Prostate gland (tissue), 2 donors: ENCODE data around the gene CD40LG.

ENCODE experiments used
- POLR2A ChIP-seq: fragments of 450-650 bp; IDR thresholded peaks from one replicate; pipeline ENCODE4 v1.6.1; 2016; ENCODE audit warnings: antibody characterized with exemption, mild to moderate bottlenecking
- POLR2AphosphoS5 ChIP-seq: sonication (generic); formaldehyde crosslinking; IDR thresholded peaks from one replicate; pipeline ENCODE4 v1.6.1; 2017; ENCODE audit warnings: antibody characterized with exemption
- TF ChIP-seq, protein P1 (sequence below), 4 experiments: fragments of 200-600 bp in 2 of 4; fragments of 450-650 bp in 2 of 4; sonication (generic) in 2 of 4; IDR thresholded peaks; 1 replicate in 3 of 4; 2 replicates in 1 of 4; pipeline ENCODE4 v1.5.1; 2016 to 2019; ENCODE audit warnings: antibody characterized with exemption in 4 of 4, mild to moderate bottlenecking in 2 of 4, moderate library complexity in 2 of 4

DNA sequence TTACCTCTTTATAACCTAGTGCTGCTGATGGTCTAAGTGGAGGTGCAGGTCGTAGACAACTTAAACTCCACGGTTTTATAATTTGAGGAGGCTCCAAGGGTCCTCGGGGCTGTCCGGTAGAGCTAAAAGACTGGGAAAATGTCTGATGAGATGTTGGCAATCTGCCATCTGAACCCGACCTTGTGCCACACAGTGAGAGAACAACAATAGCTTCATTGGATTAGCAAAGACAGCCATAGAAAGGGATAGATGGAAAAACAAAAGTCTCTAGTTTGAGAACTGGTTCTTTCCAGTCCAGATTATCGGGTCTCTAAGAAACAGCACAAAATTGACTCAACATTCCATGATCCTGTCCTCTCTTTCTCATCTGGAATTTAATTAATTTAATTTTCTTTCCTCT, 31.6 kb downstream of the CD40LG start:
- TF ChIP-seq, protein P1, sequence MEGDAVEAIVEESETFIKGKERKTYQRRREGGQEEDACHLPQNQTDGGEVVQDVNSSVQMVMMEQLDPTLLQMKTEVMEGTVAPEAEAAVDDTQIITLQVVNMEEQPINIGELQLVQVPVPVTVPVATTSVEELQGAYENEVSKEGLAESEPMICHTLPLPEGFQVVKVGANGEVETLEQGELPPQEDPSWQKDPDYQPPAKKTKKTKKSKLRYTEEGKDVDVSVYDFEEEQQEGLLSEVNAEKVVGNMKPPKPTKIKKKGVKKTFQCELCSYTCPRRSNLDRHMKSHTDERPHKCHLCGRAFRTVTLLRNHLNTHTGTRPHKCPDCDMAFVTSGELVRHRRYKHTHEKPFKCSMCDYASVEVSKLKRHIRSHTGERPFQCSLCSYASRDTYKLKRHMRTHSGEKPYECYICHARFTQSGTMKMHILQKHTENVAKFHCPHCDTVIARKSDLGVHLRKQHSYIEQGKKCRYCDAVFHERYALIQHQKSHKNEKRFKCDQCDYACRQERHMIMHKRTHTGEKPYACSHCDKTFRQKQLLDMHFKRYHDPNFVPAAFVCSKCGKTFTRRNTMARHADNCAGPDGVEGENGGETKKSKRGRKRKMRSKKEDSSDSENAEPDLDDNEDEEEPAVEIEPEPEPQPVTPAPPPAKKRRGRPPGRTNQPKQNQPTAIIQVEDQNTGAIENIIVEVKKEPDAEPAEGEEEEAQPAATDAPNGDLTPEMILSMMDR (IDR thresholded peaks at IDR 0.05) = no peak
- TF ChIP-seq POLR2A (no peak), POLR2AphosphoS5 (no peak)
